Tibial nerve (tissue), 4 donors: ENCODE measurements around the gene MEIS1.

ENCODE experiments used
- CTCF ChIP-seq, 5 experiments: fragments of 200-600 bp in 3 of 5; fragments of 450-650 bp in 2 of 5; sonication (generic) in 3 of 5; IDR thresholded peaks; one replicate each; pipeline ENCODE4 v1.5.1; 2016 to 2019; ENCODE audit warnings: antibody characterized with exemption in 5 of 5, mild to moderate bottlenecking in 3 of 5, moderate library complexity in 2 of 5
- EP300 ChIP-seq, 2 donors: sonication (generic); formaldehyde crosslinking; IDR thresholded peaks; one replicate each; pipeline ENCODE4 v1.6.1; 2017; ENCODE audit warnings: antibody characterized with exemption in 2 of 2, mild to moderate bottlenecking in 1 of 2
- POLR2A ChIP-seq, 2 donors: fragments of 450-650 bp; IDR thresholded peaks; one replicate each; pipeline ENCODE4 v1.6.1; 2017; ENCODE audit warnings: antibody characterized with exemption in 2 of 2, mild to moderate bottlenecking in 2 of 2, moderate library complexity in 2 of 2

- TF ChIP-seq EP300 (IDR thresholded peaks at IDR 0.05) (no peak), CTCF (IDR thresholded peaks at IDR 0.05) (no peak), POLR2A (IDR thresholded peaks at IDR 0.05) (no peak)
Observed at GRCh38 chr2:66582987-66583880, 148.3 kb downstream of the MEIS1 start.
